A172 (cell line): ENCODE measurements around the gene SEMA5A. TPM values are rescaled to one million over a fixed set of nuclear protein-coding genes. Genes with fewer than 3 reads are reported as not detected.

Experiments
- DNase-seq: peaks from one replicate; pipeline ENCODE4 v3.0.0-alpha.2; 2015; ENCODE audit warnings: low spot score
- total RNA-seq: library from RNA; depleted of rRNA; stranded (reverse); fragments of >200 nt; shearing (Covaris generic); gene quantifications from 2 replicates; pipeline ENCODE4 v1.2.3, GENCODE V29; 2014

Gene SEMA5A
- total RNA-seq, 1 experiment from 2014 or later = 9.3 TPM

- peak; percentile 56 for DNase-seq
Observed at GRCh38 chr5:9547122-9547947, 1.5 kb upstream of the SEMA5A start.

- no peak for DNase-seq
Observed at GRCh38 chr5:9545136-9545991, 511 bp downstream of the SEMA5A start.

GRCh38 chr5:9544502-9545135 lies 1.3 kb downstream of the SEMA5A start:
- DNase-seq = peak; percentile 82

GRCh38 chr5:9544056-9544455 lies 1.8 kb downstream of the SEMA5A start:
- DNase-seq = no peak

GRCh38 chr5:9543311-9543920 lies 2.5 kb downstream of the SEMA5A start:
- no peak for DNase-seq

- DNase-seq = no peak
Observed at GRCh38 chr5:9540791-9541190, 5.1 kb downstream of the SEMA5A start.

GRCh38 chr5:9538504-9538903 lies 7.4 kb downstream of the SEMA5A start:
- DNase-seq = peak; percentile 49

- DNase-seq = no peak
Observed at GRCh38 chr5:9537223-9538141, 8.4 kb downstream of the SEMA5A start.

GRCh38 chr5:9536717-9537116 lies 9.2 kb downstream of the SEMA5A start:
- no peak for DNase-seq

- DNase-seq = no peak
Observed at GRCh38 chr5:9534881-9535517, 10.9 kb downstream of the SEMA5A start.

- DNase-seq = no peak
Observed at GRCh38 chr5:9533562-9534364, 12.1 kb downstream of the SEMA5A start.

- DNase-seq = no peak
Observed at GRCh38 chr5:9533096-9533495, 12.8 kb downstream of the SEMA5A start.

GRCh38 chr5:9529513-9529912 lies 16.4 kb downstream of the SEMA5A start:
- no peak for DNase-seq

GRCh38 chr5:9529041-9529480 lies 16.8 kb downstream of the SEMA5A start:
- no peak for DNase-seq

- no peak for DNase-seq
Observed at GRCh38 chr5:9524941-9525340, 20.9 kb downstream of the SEMA5A start.

GRCh38 chr5:9523090-9523823 lies 22.6 kb downstream of the SEMA5A start:
- DNase-seq = peak; percentile 76

GRCh38 chr5:9519537-9519936 lies 26.3 kb downstream of the SEMA5A start:
- DNase-seq = no peak

GRCh38 chr5:9516591-9516990 lies 29.3 kb downstream of the SEMA5A start:
- DNase-seq = no peak

- DNase-seq = no peak
Observed at GRCh38 chr5:9515436-9515835, 30.4 kb downstream of the SEMA5A start.
